ENCODE data around the gene MAGI1. TPM values are rescaled to one million over a fixed set of nuclear protein-coding genes. Genes with fewer than 3 reads are reported as not detected.

MAGI1 gene
- total and polyA plus RNA-seq, 4 donors = 5.0 to 69.2 (median 28.5) TPM

GRCh38 chr3:65829228-65829627 lies 209.5 kb downstream of the MAGI1 start:
- no peak overlapping the region for H3K4me3 ChIP-seq (ENCODE audit: low read length in 2 of 2)
- no peaks in the 10 kb centered on the region for H3K36me3 ChIP-seq (ENCODE audit: control insufficient read depth in 1 of 2, insufficient read depth in 2 of 2, low read length in 1 of 2)
- 94 to 100% methylated on average over 3 of the region's 3 CpGs for WGBS, 2 donors
- no peak overlapping the region for H3K27ac ChIP-seq (ENCODE audit: low read depth in 1 of 2, low read length in 2 of 2)
- peaks cover 3 to 5% of the 10 kb centered on the region in 2 donors for H3K4me1 ChIP-seq (ENCODE audit: control insufficient read depth in 1 of 2, insufficient read depth in 2 of 2, low read length in 2 of 2)
- no peaks in the 10 kb centered on the region for H3K9me3 ChIP-seq (ENCODE audit: control insufficient read depth, low read length)
- H3K27me3 ChIP-seq (ENCODE audit: control insufficient read depth in 1 of 2, insufficient read depth in 2 of 2, low read length in 1 of 2) = no peaks in the 10 kb centered on the region
- DNase-seq (no peak), ATAC-seq (ENCODE audit: low FRiP score) (no peak)
- intact Hi-C loops (cut with DNase I) = no loop called here

- Histone ChIP-seq H3K27me3 (ENCODE audit: control insufficient read depth in 1 of 2, insufficient read depth in 2 of 2, low read length in 1 of 2) (no peaks in the 10 kb centered on the region), H3K27ac (ENCODE audit: low read depth in 1 of 2, low read length in 2 of 2) (no peak overlapping the region), H3K36me3 (ENCODE audit: control insufficient read depth in 1 of 2, insufficient read depth in 2 of 2, low read length in 1 of 2) (no peaks in the 10 kb centered on the region), H3K4me1 (ENCODE audit: control insufficient read depth in 1 of 2, insufficient read depth in 2 of 2, low read length in 2 of 2) (peaks cover 5% of the 10 kb centered on the region in 2 donors), H3K4me3 (ENCODE audit: low read length in 2 of 2) (no peak overlapping the region), H3K9me3 (ENCODE audit: control insufficient read depth, low read length) (no peaks in the 10 kb centered on the region)
- DNase-seq = peak in 1 of 2 donors; percentile 55
- intact Hi-C loops (cut with DNase I) = no loop called here
- 78 to 81% methylated on average over 6 of the region's 6 CpGs for WGBS, 2 donors
- no peak for ATAC-seq (ENCODE audit: low FRiP score)
These were observed 210.0 kb downstream of the MAGI1 start for GRCh38 chr3:65828706-65829105.

- no peak for ATAC-seq (ENCODE audit: low FRiP score)
- Histone ChIP-seq H3K9me3 (ENCODE audit: control insufficient read depth, low read length) (no peaks in the 10 kb centered on the region), H3K27ac (ENCODE audit: low read depth in 1 of 2, low read length in 2 of 2) (no peak overlapping the region), H3K4me1 (ENCODE audit: control insufficient read depth in 1 of 2, insufficient read depth in 2 of 2, low read length in 2 of 2) (peaks cover 4 to 5% of the 10 kb centered on the region in 2 donors), H3K4me3 (ENCODE audit: low read length in 2 of 2) (no peak overlapping the region), H3K36me3 (ENCODE audit: control insufficient read depth in 1 of 2, insufficient read depth in 2 of 2, low read length in 1 of 2) (no peaks in the 10 kb centered on the region), H3K27me3 (ENCODE audit: control insufficient read depth in 1 of 2, insufficient read depth in 2 of 2, low read length in 1 of 2) (no peaks in the 10 kb centered on the region)
- no peak for DNase-seq
- intact Hi-C loops (cut with DNase I) = no loop called here
- 40 to 46% methylated on average over 2 of the region's 2 CpGs for WGBS, 2 donors
These were observed 211.6 kb downstream of the MAGI1 start for GRCh38 chr3:65827076-65827475.

GRCh38 chr3:65824166-65824565 lies 214.6 kb downstream of the MAGI1 start:
- Histone ChIP-seq H3K36me3 (ENCODE audit: control insufficient read depth in 1 of 2, insufficient read depth in 2 of 2, low read length in 1 of 2) (no peaks in the 10 kb centered on the region), H3K4me1 (ENCODE audit: control insufficient read depth in 1 of 2, insufficient read depth in 2 of 2, low read length in 2 of 2) (peaks cover 0 to 1% of the 10 kb centered on the region in 2 donors), H3K9me3 (ENCODE audit: control insufficient read depth, low read length) (no peaks in the 10 kb centered on the region), H3K4me3 (ENCODE audit: low read length in 2 of 2) (no peak overlapping the region), H3K27ac (ENCODE audit: low read depth in 1 of 2, low read length in 2 of 2) (no peak overlapping the region), H3K27me3 (ENCODE audit: control insufficient read depth in 1 of 2, insufficient read depth in 2 of 2, low read length in 1 of 2) (no peaks in the 10 kb centered on the region)
- ATAC-seq (ENCODE audit: low FRiP score) (no peak), DNase-seq (no peak)
- WGBS, 2 donors = 58% methylated on average over 5 of the region's 5 CpGs
- intact Hi-C loops (cut with DNase I) = no loop called here

GRCh38 chr3:65820600-65820999 lies 218.1 kb downstream of the MAGI1 start:
- Histone ChIP-seq H3K27me3 (ENCODE audit: control insufficient read depth in 1 of 2, insufficient read depth in 2 of 2, low read length in 1 of 2) (no peaks in the 10 kb centered on the region), H3K36me3 (ENCODE audit: control insufficient read depth in 1 of 2, insufficient read depth in 2 of 2, low read length in 1 of 2) (no peaks in the 10 kb centered on the region), H3K4me3 (ENCODE audit: low read length in 2 of 2) (no peak overlapping the region), H3K9me3 (ENCODE audit: control insufficient read depth, low read length) (no peaks in the 10 kb centered on the region), H3K27ac (ENCODE audit: low read depth in 1 of 2, low read length in 2 of 2) (no peak overlapping the region), H3K4me1 (ENCODE audit: control insufficient read depth in 1 of 2, insufficient read depth in 2 of 2, low read length in 2 of 2) (peaks cover 0 to 1% of the 10 kb centered on the region in 2 donors)
- no peak for ATAC-seq (ENCODE audit: low FRiP score)
- intact Hi-C loops (cut with DNase I) = no loop called here
- WGBS, 2 donors = 57 to 67% methylated on average over 1 of the region's 1 CpG
- DNase-seq = no peak

GRCh38 chr3:65819896-65820295 lies 218.8 kb downstream of the MAGI1 start:
- Histone ChIP-seq H3K9me3 (ENCODE audit: control insufficient read depth, low read length) (no peaks in the 10 kb centered on the region), H3K36me3 (ENCODE audit: control insufficient read depth in 1 of 2, insufficient read depth in 2 of 2, low read length in 1 of 2) (no peaks in the 10 kb centered on the region), H3K27me3 (ENCODE audit: control insufficient read depth in 1 of 2, insufficient read depth in 2 of 2, low read length in 1 of 2) (no peaks in the 10 kb centered on the region), H3K4me3 (ENCODE audit: low read length in 2 of 2) (no peak overlapping the region), H3K4me1 (ENCODE audit: control insufficient read depth in 1 of 2, insufficient read depth in 2 of 2, low read length in 2 of 2) (peaks cover 0 to 2% of the 10 kb centered on the region in 2 donors), H3K27ac (ENCODE audit: low read depth in 1 of 2, low read length in 2 of 2) (no peak overlapping the region)
- no peak for ATAC-seq (ENCODE audit: low FRiP score)
- intact Hi-C loops (cut with DNase I) = no loop called here
- DNase-seq = no peak

GRCh38 chr3:65817553-65818126 lies 221.1 kb downstream of the MAGI1 start:
- no peak overlapping the region for H3K4me3 ChIP-seq (ENCODE audit: low read length in 2 of 2)
- no peaks in the 10 kb centered on the region for H3K27me3 ChIP-seq (ENCODE audit: control insufficient read depth in 1 of 2, insufficient read depth in 2 of 2, low read length in 1 of 2)
- H3K4me1 ChIP-seq (ENCODE audit: control insufficient read depth in 1 of 2, insufficient read depth in 2 of 2, low read length in 2 of 2) = peaks cover 0 to 2% of the 10 kb centered on the region in 2 donors
- H3K27ac ChIP-seq (ENCODE audit: low read depth in 1 of 2, low read length in 2 of 2) = no peak overlapping the region
- no peak for DNase-seq
- 75 to 79% methylated on average over 3 of the region's 3 CpGs for WGBS, 2 donors
- intact Hi-C loops (cut with DNase I) = no loop called here
- ATAC-seq (ENCODE audit: low FRiP score) = no peak
- H3K36me3 ChIP-seq (ENCODE audit: control insufficient read depth in 1 of 2, insufficient read depth in 2 of 2, low read length in 1 of 2) = no peaks in the 10 kb centered on the region
- no peaks in the 10 kb centered on the region for H3K9me3 ChIP-seq (ENCODE audit: control insufficient read depth, low read length)

GRCh38 chr3:65816208-65816607 lies 222.5 kb downstream of the MAGI1 start:
- DNase-seq (no peak), ATAC-seq (ENCODE audit: low FRiP score) (no peak)
- Histone ChIP-seq H3K36me3 (ENCODE audit: control insufficient read depth in 1 of 2, insufficient read depth in 2 of 2, low read length in 1 of 2) (no peaks in the 10 kb centered on the region), H3K27ac (ENCODE audit: low read depth in 1 of 2, low read length in 2 of 2) (no peak overlapping the region), H3K27me3 (ENCODE audit: control insufficient read depth in 1 of 2, insufficient read depth in 2 of 2, low read length in 1 of 2) (no peaks in the 10 kb centered on the region), H3K4me3 (ENCODE audit: low read length in 2 of 2) (no peak overlapping the region), H3K9me3 (ENCODE audit: control insufficient read depth, low read length) (no peaks in the 10 kb centered on the region), H3K4me1 (ENCODE audit: control insufficient read depth in 1 of 2, insufficient read depth in 2 of 2, low read length in 2 of 2) (peaks cover 0 to 2% of the 10 kb centered on the region in 2 donors)
- 95 to 97% methylated on average over 5 of the region's 5 CpGs for WGBS, 2 donors
- intact Hi-C loops (cut with DNase I) = no loop called here

- intact Hi-C loops (cut with DNase I) = no loop called here
- Histone ChIP-seq H3K4me3 (ENCODE audit: low read length in 2 of 2) (no peak overlapping the region), H3K27ac (ENCODE audit: low read depth in 1 of 2, low read length in 2 of 2) (no peak overlapping the region), H3K36me3 (ENCODE audit: control insufficient read depth in 1 of 2, insufficient read depth in 2 of 2, low read length in 1 of 2) (no peaks in the 10 kb centered on the region), H3K4me1 (ENCODE audit: control insufficient read depth in 1 of 2, insufficient read depth in 2 of 2, low read length in 2 of 2) (peaks cover 0 to 2% of the 10 kb centered on the region in 2 donors), H3K9me3 (ENCODE audit: control insufficient read depth, low read length) (no peaks in the 10 kb centered on the region), H3K27me3 (ENCODE audit: control insufficient read depth in 1 of 2, insufficient read depth in 2 of 2, low read length in 1 of 2) (no peaks in the 10 kb centered on the region)
- no peak for ATAC-seq (ENCODE audit: low FRiP score)
- WGBS, 2 donors = 45 to 68% methylated on average over 8 of the region's 8 CpGs
- no peak for DNase-seq
These were observed 223.7 kb downstream of the MAGI1 start for GRCh38 chr3:65814845-65815578.
